Fibroblast of villous mesenchyme (primary cell): ENCODE results near the gene TMEM72. TPM values are rescaled to one million over a fixed set of nuclear protein-coding genes. Genes with fewer than 3 reads are reported as not detected.

Experiments
- DNase-seq: peaks from one replicate; pipeline ENCODE4 v3.0.0-alpha.2; 2010; ENCODE audit warnings: low read depth
- H3K4me3 ChIP-seq: 2 replicates; pipeline ENCODE4 v1.5.1; 2011; ENCODE audit warnings: low read depth, mild to moderate bottlenecking, low read length
- total RNA-seq: library from RNA; depleted of rRNA; stranded (reverse); fragments of >200 nt; gene quantifications from 2 replicates; pipeline ENCODE4 v1.2.3, GENCODE V29; 2012
- TF ChIP-seq, protein P1 (sequence below): IDR thresholded peaks from 2 replicates; pipeline ENCODE4 v1.5.1; 2012; ENCODE audit warnings: low read depth, mild to moderate bottlenecking, low read length; ENCODE audit not compliant: insufficient read depth

Gene TMEM72
- total RNA-seq, 1 donor, result not detected

GRCh38 chr10:44979281-44980191 lies 68.4 kb downstream of the TMEM72 start:
- no peak for DNase-seq
- H3K4me3 ChIP-seq, result no peak overlapping the region
- TF ChIP-seq, protein P1, sequence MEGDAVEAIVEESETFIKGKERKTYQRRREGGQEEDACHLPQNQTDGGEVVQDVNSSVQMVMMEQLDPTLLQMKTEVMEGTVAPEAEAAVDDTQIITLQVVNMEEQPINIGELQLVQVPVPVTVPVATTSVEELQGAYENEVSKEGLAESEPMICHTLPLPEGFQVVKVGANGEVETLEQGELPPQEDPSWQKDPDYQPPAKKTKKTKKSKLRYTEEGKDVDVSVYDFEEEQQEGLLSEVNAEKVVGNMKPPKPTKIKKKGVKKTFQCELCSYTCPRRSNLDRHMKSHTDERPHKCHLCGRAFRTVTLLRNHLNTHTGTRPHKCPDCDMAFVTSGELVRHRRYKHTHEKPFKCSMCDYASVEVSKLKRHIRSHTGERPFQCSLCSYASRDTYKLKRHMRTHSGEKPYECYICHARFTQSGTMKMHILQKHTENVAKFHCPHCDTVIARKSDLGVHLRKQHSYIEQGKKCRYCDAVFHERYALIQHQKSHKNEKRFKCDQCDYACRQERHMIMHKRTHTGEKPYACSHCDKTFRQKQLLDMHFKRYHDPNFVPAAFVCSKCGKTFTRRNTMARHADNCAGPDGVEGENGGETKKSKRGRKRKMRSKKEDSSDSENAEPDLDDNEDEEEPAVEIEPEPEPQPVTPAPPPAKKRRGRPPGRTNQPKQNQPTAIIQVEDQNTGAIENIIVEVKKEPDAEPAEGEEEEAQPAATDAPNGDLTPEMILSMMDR, result no peak

DNA sequence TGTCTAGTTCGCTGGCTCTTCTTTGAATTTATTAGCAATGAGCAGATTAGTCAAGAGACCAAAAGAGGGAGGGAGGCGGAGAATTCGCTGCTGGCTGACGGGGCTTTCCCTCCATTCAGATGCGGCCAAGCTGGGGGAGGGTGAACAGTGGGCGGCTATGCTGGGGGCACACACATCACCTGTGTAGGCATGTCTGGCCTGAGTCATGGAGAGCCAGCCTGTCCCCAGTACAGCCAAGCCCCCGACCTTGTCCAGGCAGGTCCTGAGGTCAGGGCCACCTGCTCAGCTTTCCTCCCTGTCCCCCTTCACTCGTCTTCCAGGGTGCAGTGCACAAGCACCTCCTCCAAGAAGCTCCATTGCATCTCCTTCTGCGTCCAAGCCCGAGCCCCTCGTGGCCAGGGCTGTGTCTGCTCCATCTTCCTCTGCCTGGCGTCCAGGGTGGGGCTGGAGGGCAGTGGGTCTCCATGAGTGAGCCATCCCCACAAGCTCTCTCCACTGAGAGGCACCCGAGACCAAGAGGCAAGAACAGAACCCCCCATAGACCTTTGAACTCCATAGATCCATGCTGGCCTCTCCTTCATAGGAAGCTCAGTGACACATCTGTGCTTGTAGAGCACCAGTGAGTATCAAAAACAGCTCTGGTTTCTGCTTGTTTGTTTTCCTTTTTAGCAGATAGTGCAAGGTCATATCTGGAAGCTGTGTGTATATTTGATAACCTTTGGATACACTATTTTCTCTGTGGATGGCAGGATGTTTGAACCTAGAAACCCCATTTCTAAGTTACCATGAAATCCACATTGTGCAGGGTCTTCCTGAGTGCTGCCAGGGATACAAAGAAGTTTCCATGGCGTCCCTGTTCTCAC lies 69.4 kb downstream of the TMEM72 start:
- TF ChIP-seq, protein P1, result no peak
- no peak for DNase-seq
- no peak overlapping the region for H3K4me3 ChIP-seq

GRCh38 chr10:44981172-44982113 lies 70.3 kb downstream of the TMEM72 start:
- peak; percentile 72 for DNase-seq
- TF ChIP-seq, protein P1, result no peak
- H3K4me3 ChIP-seq, result no peak overlapping the region

DNA sequence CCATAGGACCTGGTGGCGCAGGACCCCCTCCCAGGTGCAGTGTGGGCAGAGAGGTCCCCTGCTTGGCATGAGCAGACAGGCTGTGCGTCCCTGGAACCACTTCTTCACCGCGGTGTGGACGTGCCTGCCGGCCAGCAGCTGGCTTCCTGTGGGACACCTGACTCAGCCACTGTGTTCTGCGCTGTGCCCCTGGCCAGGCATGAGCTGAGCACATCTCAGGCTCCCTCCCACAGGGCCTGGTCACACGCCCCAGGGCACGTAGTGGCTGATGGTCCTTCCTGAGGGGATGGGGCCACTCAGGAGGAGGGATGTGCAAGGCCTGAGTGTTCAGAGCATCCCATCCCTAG lies 71.0 kb downstream of the TMEM72 start:
- DNase-seq, result no peak
- TF ChIP-seq, protein P1, result no peak
- H3K4me3 ChIP-seq, result no peak overlapping the region

GRCh38 chr10:44982496-44982895 lies 71.4 kb downstream of the TMEM72 start:
- TF ChIP-seq, protein P1, result no peak
- no peak overlapping the region for H3K4me3 ChIP-seq
- no peak for DNase-seq
